Islet precursor cell (in vitro differentiated cells): ENCODE measurements around the gene DIS3L2.

Experiments
- DNase-seq: peaks from one replicate; pipeline ENCODE4 v3.0.0-alpha.2; 2018

Gene DIS3L2

DNA sequence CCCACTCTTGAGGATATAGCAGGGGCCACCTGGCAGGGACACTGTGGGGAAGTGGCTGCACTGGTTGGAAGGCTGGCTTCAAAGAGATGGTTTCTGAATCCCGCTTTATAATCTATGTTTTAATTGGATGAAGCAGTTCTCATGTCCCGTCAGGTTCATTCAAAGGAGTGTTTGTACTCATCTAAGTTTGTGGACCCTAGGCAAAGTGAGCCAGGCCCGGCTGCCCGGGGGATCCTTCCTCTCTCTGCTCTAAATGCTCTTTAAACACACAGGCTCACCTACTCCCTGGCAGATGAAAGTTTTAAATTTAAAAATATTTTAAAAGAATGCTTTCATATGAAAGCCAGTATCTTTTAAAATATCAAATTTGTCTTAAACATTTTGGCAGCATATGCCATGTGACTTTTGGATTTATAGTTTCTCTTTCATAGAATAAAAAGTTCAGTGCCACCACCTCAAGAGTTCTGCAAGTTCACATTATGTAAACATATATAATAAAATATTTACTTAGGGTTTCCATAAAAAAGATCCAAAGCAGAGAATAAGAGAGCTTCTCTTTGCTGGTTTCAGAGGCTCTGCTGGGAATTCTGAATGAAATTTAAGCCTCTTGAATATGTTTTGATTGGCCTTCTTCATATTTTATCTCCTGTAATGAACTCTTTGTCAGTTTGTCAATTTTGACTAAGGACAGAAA is 273.6 kb downstream of the DIS3L2 start:
- no peak for DNase-seq

DNA sequence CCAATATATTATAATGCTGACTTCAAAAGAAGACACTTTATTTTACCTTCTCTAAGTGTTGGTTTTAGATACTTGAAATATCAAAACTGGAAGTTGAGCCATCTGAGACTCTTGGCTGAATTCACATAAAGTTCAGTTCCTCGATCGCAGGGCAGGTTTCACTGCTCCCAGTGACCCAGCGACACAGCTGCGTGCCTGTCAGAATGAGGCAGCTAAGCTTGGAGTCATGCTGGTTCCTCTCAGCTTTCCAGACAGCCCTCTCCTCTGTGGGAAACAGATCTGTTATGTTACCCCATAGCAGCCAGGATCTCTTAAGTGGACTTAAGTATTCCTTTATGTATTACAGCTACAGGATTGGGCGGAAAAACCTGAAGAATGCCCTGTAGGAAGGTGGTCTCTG is 274.2 kb downstream of the DIS3L2 start:
- peak; percentile 47 for DNase-seq

DNA sequence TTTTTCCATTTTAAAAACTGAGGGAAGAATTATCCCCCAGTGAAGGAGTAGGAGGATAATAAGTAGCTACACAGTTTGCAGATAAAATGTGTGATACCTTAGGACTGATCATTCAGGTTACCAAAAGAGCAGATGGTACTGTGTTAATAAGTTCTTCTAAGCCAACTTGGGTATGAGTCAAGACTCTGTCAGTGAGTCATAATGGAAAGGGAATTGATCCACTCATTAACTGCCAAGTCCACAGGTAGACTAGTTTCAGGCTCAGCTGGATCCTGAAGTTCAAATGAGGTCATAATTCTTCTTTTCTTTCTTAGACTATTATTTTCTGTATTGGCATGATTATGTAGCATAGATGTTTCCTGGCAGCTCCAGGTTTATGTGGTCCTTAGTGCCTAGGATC is 274.7 kb downstream of the DIS3L2 start:
- DNase-seq: no peak

DNA sequence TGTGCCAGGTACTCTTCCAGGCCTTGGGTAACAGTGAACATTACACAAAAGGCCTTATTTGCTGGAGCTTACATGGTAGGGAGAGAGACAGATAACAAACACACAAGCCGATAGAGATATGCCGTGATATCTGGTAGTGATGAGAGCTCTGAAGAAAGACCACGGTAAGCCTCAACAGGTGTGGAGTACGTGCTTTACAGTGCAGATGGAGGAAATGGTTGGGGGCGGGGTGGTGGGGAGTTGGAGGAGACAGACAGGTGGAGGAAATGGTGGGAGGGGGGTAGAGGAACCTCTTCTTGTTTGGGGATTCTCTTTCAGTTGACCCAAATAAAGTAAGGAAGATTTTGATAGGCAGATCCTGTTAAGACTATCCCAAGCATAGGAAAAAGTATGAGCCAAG is 276.0 kb downstream of the DIS3L2 start:
- peak; percentile 23 for DNase-seq

DNA sequence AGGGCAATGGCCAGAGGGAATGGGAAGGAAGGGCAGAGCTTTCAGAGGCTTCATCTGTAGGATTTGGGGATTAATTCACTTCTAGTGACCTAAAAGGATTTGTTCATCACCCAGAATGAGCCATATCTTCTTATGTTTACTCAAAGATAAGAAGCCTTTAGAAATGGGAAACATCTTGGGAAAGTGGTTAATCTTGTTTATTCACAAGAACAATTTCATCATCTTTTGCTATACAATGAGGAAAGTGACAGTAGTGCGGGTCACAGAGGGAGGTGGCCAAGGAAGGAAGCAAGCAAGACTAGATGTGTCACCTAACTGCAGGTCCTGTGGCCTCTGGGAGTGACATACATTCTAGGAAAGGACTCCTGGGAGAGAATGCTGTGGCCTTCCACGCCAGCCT is 276.6 kb downstream of the DIS3L2 start:
- peak; percentile 29 for DNase-seq

DNA sequence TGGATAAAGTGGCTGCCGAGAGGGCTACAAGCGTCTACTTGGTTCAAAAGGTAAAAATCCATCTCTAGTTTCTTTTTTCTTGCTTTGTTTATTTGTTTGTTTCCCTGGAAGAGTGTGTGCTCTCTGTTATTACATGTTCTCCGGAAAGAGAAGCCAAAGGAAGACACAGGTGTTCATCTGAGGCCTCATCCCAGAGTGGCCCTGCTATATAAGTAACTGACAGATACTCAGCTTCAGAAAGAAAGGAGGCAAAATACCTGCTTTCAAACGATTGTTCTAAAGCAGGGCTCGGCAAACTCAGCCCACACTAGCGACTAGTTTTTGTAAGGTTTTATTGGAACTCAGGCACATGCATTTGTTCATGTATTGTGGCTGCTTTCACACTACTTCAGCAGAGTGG is 277.1 kb downstream of the DIS3L2 start:
- no peak for DNase-seq

DNA sequence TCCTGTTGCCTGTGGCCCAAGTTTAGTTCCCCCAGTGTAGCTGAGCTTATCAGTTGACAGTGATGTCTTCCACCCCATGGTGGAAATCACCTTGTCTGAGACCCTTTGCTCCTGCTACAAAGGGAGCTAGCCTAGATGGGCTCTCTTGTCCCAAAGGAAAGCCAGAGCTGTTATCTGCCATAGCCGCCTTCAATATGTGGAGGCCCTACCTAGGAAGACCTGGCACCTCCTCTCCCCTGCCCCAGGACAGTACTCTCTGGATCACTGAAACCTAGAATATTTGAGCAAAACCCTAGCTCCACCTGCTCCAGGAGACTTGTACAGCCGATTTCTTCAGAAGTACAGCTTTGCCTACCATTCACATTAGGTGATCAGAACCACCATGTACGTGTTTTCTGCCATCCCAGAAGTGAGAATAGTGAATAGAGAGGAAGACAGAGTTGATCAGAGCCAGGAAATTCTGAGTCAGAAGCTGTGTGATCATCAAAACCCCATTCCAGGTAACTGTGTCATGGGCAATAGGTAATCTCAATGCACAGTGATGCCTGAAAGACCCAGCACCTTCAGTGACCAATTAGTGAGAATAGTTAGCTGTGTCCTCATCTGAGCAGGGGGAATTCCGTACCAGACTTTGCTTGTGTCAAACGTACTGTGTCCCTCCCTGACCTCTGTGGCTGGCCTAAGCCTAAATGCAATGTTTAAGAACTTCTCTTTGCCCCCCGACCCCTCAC is 278.6 kb downstream of the DIS3L2 start:
- peak; percentile 35 for DNase-seq

DNA sequence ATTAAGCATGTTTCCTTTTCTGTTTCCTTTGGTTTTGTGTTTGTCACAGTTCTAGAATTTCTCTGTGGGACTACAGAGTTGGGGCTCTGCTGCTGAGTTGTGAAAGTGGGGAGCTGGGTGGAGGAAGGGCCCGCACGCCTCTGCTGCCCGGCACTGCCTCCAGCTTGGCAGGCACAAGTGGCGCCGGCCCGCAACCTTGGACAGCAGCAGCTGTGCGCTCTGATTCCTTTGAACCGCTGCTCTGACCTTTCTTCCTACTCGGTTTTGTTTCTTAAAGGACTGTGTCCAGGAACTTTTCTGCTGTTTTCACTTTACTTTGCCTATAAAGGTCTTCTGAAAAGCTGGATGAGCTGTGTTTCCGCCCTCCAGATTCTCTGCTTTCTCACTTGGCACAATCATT is 279.4 kb downstream of the DIS3L2 start:
- DNase-seq: peak; percentile 41

DNA sequence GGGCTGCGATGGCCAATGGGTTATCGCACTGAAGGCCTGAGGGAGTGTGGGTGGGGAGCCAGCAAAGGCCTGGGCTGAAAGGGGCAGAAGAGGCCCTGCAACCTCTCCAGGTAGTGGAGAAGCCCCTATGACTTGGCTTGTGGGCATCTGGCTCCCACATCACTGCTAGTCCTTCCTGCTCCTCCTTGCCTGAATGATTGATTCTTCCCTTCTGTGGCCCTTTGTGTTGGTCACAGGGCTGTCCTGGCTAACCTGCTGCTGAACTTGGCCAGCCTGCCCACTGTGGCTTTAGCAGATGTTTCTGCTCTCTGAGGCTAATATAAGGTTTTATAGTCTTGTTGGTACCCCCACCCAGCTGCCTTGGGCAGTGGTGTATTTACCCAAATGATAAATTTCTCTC is 280.8 kb downstream of the DIS3L2 start:
- peak; percentile 35 for DNase-seq

DNA sequence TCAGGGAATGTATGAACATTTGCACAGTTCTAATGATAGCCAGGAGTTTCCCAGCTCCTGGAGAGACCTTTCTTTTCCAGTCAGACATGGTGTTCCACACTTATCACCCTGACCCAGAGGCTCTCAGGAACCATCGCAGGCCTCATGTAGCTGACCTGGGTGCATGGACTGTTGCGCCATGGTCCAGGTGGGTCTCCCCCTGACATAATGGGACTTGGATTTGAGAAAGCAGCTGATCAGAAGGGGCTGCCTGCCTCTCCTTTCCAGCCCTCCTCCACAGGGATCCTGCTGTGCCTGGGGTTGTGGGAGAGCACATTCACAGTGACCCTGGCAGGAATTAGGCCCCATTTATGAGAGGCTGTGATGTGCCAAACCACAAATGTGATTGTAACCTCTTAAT is 283.6 kb downstream of the DIS3L2 start:
- peak; percentile 32 for DNase-seq

DNA sequence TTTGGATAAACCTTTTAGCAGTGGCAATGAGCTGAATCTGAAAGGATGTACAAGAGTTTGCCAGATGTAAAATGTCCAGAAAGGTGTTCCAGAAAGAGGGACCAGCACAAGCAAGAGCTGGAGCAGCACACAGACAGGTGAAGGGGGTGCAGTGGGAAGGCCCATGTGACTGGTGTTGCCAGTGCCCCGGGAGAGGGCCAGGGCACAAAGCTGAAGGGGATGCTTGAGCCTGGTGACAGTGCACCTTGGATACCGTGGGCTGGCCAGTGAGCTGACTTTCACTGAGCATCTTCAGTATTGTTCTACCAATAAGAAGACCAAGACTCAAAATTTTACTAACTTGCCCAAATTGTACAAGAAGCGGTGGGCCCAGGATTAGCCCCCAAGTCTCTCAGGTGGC is 284.7 kb downstream of the DIS3L2 start:
- DNase-seq: no peak

DNA sequence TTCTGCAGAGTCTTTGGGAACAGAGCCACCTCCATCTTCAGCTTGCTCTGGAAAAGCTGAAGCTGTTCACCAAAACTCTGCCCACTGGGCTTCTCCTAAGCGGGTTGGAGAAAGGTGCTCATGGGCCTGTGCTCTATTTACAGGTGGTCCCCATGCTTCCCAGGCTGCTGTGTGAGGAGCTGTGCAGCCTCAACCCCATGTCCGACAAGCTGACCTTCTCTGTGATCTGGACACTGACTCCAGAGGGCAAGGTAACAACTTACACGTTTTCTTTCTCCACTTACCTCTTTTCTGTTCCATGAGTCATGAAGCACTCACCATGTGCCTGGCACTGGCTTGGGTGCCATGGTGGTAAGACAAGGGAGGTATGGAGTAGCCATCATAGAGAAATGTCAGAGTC is 287.6 kb downstream of the DIS3L2 start:
- DNase-seq: peak; percentile 28

DNA sequence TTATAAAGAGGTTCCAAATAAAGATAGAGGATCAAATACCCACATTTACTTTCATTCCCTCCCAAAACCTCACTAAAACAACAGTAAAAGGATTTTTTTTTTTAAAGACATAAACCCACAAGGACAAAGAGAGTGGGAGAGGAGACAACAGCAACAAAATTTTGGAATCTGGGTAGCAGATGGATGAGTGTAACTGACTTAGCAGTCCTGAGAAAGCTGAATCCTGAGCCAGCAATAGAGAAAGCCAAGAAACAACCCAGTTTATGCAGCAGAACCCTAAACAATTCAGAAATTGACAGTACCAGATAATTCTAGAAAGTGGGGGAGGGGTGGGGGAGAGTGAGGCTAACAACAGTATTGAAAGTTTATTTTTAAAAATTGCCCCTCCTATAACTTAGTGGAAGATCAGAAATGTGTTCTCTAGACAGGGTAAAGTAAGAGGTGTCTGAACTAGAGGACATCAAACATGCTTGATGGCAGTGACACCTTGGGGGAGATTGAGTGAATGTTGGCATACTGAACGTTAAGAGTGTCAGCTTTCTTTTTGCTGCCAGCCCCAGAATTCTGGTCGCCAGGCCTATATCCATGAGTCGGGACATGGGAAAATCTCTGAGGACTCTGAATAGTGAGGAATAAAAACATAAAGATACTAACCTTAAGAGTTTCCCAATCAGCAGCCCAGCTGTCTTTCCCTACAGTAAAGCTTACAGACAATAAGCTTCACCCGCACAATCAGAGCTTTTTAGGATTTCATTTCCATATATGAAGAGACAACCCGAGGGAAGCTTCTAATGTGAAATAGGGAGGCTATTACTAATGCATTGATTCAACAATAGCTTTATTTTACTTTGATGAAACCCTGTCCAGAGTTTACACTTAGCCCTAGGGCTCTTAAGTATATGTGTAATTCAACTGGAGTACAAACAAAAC is 289.0 kb downstream of the DIS3L2 start:
- no peak for DNase-seq

DNA sequence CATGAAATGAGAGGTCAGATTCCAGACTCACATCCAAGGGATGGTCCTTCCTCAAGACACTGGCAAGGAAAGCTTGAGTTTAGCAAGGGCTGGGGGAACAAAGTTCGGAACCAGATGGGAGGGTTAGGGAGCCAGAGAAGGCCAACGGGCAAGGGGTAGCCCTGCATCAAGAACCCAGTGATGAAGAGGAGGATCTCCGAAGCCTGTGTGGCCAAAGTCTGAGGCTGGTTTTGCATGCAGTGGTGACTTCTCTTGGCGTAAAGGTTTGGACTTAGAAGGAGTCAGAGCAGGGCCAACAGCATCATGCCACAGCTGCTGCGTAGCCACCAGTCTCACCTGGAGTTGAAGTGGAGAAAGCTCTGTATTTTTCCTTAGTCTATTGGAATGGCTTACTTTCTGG is 293.5 kb downstream of the DIS3L2 start:
- DNase-seq: peak; percentile 28

DNA sequence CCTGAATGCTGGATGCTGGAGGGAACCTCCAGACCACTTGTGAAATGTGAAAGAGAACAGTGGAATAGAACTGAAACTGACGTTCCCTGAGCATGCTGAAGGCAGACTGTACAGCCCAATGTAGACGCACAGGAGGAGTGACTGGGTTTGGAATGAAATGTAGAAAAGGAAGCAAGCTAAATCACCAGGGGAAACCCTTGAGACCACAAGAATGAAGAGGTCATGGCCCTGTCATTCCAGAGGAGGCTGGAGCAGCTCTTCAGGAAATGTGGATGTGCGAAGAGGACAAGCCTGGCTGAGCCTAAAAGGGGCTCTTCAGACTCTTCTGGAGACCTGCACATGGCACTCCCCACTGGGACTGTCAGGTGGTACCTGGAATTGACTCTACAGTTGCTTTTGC is 298.6 kb downstream of the DIS3L2 start:
- DNase-seq: peak; percentile 90

DNA sequence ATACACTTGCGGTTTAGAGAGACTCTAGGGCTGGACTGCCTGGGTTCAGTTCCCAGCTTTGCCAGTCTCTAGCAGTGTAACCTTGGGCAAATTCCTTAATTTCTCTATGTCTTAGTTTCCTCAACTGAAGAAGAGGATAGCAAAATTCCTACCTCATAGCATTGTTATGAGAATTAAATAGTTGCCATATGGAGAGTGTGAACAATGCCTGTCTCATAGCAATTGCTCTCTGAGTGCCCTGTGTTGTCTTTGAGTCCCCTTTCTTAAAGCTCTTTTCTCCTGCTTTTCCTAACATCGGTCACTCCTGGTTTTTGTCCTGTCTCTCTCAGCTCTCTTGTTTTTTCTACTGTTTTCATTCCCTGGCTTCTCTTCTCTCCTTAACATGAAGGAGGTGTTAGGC is 300.3 kb downstream of the DIS3L2 start:
- DNase-seq: no peak

DNA sequence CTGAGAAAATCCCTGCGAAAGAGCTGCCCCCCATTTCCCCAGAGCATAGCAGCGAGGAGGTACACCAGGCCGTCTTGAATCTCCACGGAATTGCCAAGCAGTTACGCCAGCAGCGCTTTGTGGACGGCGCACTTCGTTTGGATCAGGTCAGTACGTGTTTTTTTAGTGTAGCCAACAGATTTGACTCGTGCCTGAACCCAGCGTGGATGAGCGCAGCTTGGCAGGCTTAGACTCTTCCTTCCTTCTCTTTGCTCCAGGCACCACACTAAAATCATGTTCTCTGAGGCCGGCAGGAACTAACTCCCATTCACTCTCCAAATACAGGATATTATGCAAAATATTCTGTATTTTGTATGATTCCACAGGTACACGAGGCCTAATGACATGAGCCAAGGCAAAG is 301.8 kb downstream of the DIS3L2 start:
- DNase-seq: peak; percentile 23

DNA sequence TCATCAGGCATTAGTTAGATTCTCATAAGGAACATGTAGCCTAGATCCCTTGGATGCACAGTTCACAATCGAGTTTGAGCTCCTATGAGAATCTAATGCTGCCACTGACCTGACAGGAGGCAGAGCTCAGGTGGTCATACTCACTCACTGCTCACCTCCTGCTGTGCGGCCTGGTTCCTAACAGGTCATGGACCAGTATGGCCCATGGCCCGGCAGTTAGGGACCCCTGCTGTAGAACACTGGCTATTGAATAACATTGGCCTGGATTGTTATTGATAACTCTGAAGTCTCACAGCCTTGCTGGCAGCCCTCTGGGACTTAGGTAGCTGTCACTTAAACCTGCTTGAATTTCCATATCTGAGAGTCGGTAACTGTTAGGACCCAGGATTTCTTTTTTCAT is 302.6 kb downstream of the DIS3L2 start:
- DNase-seq: peak; percentile 33

DNA sequence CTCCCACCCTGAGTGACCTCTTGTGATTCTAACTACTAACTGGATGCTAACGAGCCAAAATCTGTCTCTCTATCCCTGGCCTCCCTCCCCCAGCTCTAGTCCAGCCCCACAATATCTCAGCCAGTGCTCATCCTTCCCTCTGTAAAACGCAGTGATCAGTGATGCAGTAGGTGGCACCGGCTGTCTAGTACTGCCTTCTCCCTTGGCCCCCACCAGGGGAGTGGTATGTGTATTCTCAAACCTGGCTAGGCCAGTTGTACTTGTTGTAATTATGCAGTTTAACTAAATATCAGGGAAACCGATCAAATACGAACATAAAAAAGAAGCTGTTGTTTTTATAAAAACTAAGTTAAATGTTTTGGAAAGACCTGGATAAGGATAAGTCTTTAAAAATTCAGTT is 303.8 kb downstream of the DIS3L2 start:
- peak; percentile 67 for DNase-seq

DNA sequence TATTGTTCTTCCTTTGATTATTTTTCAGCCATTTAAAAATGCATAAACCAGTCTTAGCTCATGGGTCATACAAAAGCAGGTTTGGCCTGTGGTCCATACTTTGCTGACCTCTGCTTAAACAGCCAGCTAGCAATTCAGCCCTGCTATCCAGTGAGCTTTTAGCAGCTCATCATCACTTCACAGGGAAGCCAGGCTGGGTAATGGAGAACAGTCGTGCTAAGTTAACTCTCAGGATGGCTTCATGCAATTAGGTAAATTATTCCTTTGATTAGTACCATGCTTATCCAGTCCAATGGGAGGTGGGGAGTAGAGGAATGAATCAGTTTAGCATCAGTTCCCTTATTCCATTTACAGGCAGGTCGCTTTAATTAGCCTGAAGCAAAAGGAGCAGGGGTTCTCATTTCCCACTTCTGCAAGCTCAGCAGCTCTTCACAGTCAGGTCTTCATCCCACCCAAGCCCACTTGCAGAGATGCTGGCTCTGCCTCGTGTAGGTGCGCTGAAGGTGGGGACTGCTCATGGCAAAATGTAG is 307.2 kb downstream of the DIS3L2 start:
- DNase-seq: peak; percentile 37

DNA sequence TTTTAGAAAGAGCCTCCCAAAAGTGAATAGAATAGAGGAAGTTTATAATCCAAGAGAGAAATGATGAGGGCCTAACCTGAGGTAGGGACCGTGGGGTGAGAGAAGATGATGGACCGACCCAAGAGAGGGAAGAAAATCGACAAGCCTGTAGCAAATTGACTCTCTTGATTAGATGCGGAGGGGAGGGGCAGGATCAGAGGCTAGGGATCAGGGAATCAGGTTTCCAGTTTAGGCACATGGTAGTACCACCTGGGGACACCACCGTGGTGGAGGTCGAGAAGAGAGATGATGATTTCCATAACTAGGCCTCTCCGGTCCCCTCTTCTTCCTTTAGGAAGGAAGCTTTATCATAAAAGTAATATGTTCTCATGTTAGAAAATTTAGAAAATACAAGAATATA is 308.4 kb downstream of the DIS3L2 start:
- peak; percentile 16 for DNase-seq

DNA sequence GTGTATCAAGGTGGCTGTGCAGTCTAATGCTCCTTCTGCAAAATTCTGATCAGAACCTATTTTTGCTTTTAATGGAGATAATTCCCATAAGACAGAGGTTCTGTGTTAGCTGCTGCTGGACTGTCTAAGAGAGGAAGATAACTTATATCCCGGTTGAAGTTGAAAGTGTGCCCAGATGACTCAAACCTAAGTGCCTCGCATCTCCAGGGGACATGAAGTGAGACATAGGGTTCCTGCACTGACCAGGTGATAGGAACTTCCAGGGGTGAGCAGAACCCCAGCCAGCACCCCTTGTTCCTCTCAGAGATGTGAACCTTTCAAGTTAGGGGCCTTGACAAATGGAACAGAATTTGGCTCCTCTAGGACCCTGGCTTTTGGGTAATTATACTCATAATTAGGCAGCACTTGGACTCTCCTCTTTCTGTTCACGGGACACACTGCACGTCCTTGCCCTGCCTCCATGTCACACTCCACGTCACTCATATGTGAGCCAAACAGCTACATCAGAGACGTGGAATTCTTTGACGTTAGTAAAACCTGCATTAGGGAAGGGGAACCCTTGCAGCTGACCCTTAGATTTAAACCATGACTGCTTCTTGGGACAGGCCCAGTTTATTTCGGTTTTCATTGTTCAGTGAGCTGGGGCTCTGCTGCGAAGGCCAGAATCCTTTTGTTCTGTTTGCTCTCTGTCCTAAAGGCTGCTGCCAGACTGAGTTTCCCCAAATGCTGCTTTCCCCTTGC is 312.6 kb downstream of the DIS3L2 start:
- no peak for DNase-seq

DNA sequence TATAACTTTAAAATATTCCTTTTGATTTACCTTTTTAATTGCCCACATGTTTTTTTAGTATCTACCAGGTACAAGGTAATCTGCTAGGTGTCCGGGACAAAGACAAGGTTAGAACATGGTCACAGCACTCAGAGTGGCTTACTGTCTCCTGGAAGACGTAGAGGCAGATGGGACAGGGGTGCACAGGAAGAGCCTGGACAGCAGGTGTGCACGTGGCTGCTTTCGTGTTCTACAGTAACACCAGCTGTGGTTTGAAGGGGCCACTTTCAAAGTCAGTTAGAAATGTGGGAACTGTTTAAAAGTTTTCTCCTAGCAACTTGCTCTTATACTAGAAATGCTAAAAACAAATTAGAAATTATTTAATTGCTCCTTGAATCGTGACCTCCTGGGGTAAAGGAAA is 314.2 kb downstream of the DIS3L2 start:
- DNase-seq: no peak
